Neuron (in vitro differentiated cells): ENCODE results near the gene COL16A1.

Source experiments
- H2AFZ ChIP-seq: one replicate; pipeline ENCODE4 v1.6.1; 2013; ENCODE audit warnings: low read depth, mild to moderate bottlenecking, inconsistent platforms, low read length, moderate library complexity
- H3K27me3 ChIP-seq: one replicate; pipeline ENCODE4 v1.6.1; 2013; ENCODE audit warnings: low read length; ENCODE audit not compliant: insufficient read depth
- H3K36me3 ChIP-seq: one replicate; pipeline ENCODE4 v1.6.1; 2013; ENCODE audit warnings: low read length; ENCODE audit not compliant: insufficient read depth
- H3K4me1 ChIP-seq: one replicate; pipeline ENCODE4 v1.6.1; 2013; ENCODE audit warnings: low read length; ENCODE audit not compliant: insufficient read depth
- H3K4me3 ChIP-seq: 2 replicates; pipeline ENCODE4 v1.5.1; 2013; ENCODE audit warnings: mild to moderate bottlenecking, low read length, moderate library complexity
- H3K9me3 ChIP-seq: one replicate; pipeline ENCODE4 v1.6.1; 2013; ENCODE audit warnings: low read length

The COL16A1 gene

DNA sequence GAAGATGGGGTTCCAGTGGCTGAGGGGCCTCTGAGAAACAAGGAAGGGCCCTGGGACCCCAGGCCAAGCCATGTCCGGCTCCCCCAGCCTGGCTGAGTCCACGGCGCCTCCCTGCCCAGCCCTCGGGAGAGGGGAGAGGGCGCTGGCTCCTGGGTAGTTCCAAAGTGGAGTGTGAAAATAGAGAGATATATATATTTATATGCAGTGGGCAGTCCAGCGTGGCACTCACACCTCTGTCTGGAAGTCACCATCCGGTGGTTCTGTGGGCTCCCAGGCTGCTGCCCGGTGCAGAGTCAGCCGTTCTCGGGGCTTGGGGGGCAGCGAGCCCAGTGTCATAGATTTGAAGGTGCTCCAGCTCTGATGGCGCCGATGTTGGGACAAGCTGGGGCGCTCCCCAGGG is 23.4 kb upstream of the COL16A1 start:
- H2AFZ ChIP-seq, result no peak overlapping the region

DNA sequence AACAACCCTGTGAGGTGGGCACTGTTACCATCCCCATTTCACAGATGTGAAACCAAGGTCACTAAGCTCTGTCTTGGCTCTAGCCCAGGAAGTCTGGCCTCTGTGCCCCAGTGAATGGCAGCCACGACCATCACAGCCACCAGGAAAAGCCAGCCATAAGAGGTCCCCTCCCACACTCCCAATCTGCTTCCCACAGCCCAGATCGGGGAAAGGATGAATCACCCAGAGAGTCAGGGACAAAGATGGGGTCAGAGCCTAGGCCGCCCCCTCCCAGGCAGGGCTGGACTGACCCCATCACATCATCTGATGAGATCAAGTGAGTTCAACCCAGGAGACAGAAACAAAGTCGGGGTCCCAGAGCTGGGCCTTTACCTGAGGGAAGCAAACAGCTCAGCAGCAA is 22.9 kb upstream of the COL16A1 start:
- Histone ChIP-seq H2AFZ (no peak overlapping the region), H3K27me3 (no peaks in the 10 kb centered on the region), H3K4me1 (peaks cover 6% of the 10 kb centered on the region), H3K36me3 (no peaks in the 10 kb centered on the region), H3K9me3 (no peaks in the 10 kb centered on the region), H3K4me3 (no peak overlapping the region)

More for the DNA sequence above, 23.4 kb upstream of the COL16A1 start:
- H3K4me3 ChIP-seq, result no peak overlapping the region
- H3K36me3 ChIP-seq, result no peaks in the 10 kb centered on the region
- H3K27me3 ChIP-seq, result no peaks in the 10 kb centered on the region
- no peaks in the 10 kb centered on the region for H3K9me3 ChIP-seq
- peaks cover 6% of the 10 kb centered on the region for H3K4me1 ChIP-seq

DNA sequence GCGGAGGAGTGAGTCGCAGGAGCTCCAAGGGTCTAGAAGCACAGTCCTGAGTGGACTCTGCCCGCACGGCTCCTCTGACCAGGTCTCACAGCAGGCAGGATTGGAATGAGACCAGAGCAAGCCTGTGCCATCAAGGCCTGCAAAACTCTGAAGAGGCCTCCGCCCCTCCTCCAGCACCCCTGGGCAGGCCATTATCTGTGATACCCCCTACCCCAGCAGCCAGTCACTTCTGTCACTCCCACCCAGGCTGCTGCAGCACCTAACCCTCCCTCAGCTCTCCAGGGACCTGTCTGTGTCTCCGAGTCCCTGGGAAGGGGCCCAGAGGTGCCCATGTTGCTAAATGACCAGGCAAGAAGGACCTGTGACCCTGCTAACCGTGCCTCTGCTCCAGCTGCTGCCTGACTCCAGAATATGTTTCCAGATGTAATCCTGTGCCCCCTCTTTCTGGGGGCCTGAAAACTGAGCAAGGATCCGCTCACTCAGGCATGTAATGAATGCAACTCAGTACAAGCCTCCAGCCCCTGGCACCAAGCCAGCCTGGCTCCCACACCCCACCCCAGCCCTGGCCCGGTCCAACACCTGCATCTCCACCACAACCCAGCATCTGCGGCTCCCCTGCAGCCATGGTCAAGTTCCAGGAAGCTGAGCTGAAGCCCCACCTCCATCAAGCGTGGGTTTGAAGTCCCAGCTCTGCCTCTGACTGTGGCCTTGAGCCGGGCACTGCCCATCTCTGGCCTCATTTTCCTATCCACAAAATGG is 22.1 kb upstream of the COL16A1 start:
- Histone ChIP-seq H2AFZ (no peak overlapping the region), H3K36me3 (no peaks in the 10 kb centered on the region), H3K27me3 (no peaks in the 10 kb centered on the region), H3K4me1 (peaks cover 6% of the 10 kb centered on the region), H3K9me3 (no peaks in the 10 kb centered on the region), H3K4me3 (no peak overlapping the region)

DNA sequence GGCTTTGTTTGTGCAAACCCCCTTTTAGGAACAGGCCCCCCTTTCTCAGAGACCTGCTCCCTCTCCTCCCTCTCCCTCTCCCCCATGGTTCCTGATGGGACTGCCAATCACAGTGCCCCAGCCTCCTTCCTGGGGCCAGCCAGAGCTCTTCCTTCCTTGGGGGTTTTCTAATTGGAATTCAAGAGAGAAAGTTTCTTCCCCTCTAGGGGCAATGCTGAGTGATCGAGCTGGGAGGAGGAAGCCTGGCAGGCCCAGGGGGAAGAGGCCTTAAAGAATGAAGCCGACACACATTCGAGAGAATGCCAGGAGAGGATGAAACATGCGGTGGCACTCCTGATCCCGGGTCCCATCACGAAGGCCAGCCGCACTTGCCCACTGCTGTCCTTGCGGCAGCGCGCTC is 21.3 kb upstream of the COL16A1 start:
- H3K36me3 ChIP-seq, result no peaks in the 10 kb centered on the region
- no peak overlapping the region for H3K4me3 ChIP-seq
- peaks cover 6% of the 10 kb centered on the region for H3K4me1 ChIP-seq
- H2AFZ ChIP-seq, result no peak overlapping the region
- H3K9me3 ChIP-seq, result no peaks in the 10 kb centered on the region
- H3K27me3 ChIP-seq, result no peaks in the 10 kb centered on the region

DNA sequence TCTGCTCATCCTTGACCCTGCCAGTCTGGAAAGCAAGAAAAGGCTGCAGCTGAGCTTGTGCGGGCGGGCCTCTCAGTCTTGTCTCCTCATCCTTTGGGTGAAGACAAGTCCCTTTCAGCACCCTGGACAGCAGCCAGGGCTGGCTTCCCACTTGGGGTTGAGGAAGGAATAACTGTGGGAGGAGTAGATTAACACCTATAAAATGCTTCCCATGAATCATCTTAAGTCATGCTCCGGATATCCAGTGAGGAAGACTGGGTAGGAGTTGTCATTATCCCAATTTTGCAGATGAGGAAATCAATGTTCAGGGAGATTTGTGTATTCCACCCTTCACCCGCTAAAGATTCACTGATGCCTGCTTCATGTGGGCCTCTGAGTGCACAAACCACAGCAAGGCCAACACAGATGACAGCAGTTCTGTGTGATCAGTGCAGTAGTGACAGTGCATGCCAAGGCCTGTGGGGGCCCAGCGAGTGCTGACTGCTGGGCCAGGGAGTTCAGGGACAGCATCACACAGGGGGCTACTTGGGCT is 20.1 kb upstream of the COL16A1 start:
- no peak overlapping the region for H3K4me3 ChIP-seq
- no peaks in the 10 kb centered on the region for H3K27me3 ChIP-seq
- no peaks in the 10 kb centered on the region for H3K9me3 ChIP-seq
- no peak overlapping the region for H2AFZ ChIP-seq
- no peaks in the 10 kb centered on the region for H3K36me3 ChIP-seq
- H3K4me1 ChIP-seq, result peaks cover 6% of the 10 kb centered on the region

DNA sequence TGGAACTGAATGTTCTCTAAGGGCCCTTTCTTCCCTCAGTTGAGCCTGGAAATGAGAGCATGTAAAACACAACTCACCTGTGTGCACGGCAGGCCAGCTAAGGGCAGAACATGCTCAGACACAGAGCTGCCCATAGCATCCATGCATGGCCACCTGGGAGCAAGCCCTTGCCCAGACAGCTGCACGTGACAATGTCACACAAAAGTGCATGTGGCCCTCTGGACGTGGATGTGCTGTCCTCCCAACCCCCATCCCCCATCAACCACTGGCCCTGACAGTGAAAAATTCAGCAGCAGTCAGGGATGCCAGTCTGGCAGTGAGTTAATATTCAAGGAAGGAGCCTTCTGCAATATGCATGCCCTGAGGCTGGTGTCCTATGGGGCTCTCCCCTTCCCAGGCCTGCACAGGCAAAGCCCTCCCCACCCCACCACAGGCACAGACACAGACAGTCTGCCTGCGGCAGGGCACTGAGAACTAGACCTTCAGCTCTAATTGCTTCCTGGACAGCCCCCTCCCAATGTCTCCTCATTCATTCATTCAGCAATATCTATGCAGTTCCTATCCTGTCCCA is 14.6 kb upstream of the COL16A1 start:
- H3K9me3 ChIP-seq, result no peaks in the 10 kb centered on the region
- no peaks in the 10 kb centered on the region for H3K36me3 ChIP-seq
- H2AFZ ChIP-seq, result no peak overlapping the region
- no peak overlapping the region for H3K4me3 ChIP-seq
- H3K27me3 ChIP-seq, result peaks cover 22% of the 10 kb centered on the region
- H3K4me1 ChIP-seq, result peaks cover 11% of the 10 kb centered on the region

DNA sequence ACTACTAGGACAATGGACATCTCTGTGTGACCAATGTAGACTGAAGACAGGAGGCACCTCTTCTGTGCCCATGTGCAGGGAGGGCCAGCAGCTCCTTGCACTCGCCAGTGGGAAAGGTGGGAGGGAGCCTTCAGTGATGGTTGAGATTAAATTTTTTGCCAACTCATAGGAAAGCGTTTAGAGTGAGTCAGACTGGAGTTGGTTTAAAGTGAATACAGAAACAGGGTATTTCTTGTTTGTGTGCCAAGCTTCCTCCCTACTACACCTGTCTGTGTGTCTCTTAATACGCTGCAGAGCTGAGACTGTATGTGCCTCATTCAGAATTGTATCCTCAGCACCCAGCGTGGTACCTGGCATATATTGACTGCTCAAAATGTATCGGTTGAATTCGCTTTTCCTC is 13.5 kb upstream of the COL16A1 start:
- H3K36me3 ChIP-seq, result no peaks in the 10 kb centered on the region
- peaks cover 32% of the 10 kb centered on the region for H3K27me3 ChIP-seq
- peaks cover 7% of the 10 kb centered on the region for H3K4me1 ChIP-seq
- no peak overlapping the region for H2AFZ ChIP-seq
- no peaks in the 10 kb centered on the region for H3K9me3 ChIP-seq
- H3K4me3 ChIP-seq, result no peak overlapping the region

DNA sequence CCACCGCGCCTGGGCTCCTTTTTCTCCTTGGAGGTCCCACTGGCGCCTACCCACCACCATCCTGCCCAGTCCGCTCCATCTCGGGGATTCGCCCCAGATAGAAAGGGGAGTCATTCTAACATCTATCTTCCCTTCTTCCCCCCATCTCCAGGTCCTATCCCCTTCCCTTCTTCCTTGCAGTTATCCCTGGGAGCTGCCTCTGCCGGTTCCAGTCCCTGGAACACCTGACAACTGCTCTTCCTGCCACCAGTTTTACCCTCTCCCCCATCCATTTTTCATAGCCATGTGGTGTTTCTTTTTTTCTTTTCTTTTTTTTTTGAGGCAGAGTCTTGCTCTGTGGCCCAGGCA is 12.0 kb upstream of the COL16A1 start:
- Histone ChIP-seq H3K4me1 (peaks cover 7% of the 10 kb centered on the region), H3K36me3 (no peaks in the 10 kb centered on the region), H3K4me3 (no peak overlapping the region)

DNA sequence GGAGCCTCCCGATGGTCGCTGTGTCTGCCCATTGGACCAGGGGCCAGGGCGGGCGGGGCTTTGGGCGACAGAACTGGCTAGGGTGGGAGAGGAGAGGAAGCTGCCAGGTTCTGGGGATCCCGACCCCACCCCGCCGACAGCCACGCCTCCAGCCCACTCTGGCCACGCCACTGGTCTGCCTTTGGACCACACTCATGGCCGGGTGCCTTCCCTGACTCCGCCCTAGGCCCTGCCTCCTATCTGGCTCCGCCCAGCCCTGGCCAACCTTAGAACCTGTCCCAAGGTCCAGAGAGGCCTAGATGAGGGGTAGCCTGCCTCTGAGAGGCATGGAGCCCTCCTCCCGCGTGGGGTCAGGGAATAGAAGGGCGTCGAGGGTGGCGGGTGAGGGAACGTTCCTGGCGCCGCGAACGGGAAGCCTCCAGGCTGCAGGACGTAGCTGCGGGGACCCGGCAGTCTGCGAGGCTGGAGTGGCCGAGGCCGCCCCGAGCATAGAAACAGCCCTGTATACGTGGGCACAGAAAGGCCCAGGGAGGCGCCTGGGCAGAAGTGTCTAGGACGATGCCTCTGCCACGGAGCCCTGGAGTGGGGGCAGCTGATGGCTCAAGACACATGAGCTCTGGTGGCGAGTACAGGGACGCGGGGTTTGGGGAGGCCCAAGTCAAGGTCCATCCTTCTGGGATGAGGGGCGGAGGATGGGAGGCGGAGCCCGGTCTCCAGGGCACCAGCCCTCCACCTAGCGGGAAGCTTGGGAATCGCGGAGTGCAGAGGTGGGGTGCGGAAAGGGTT is 11.5 kb upstream of the COL16A1 start:
- Histone ChIP-seq H3K36me3 (no peaks in the 10 kb centered on the region), H3K4me1 (peaks cover 7% of the 10 kb centered on the region), H3K4me3 (peak overlapping the region; percentile 46), H2AFZ (peak overlapping the region; percentile 85), H3K9me3 (no peaks in the 10 kb centered on the region), H3K27me3 (peaks cover 40% of the 10 kb centered on the region)

More for the DNA sequence above, 12.0 kb upstream of the COL16A1 start:
- Histone ChIP-seq H2AFZ (no peak overlapping the region), H3K9me3 (no peaks in the 10 kb centered on the region), H3K27me3 (peaks cover 37% of the 10 kb centered on the region)

DNA sequence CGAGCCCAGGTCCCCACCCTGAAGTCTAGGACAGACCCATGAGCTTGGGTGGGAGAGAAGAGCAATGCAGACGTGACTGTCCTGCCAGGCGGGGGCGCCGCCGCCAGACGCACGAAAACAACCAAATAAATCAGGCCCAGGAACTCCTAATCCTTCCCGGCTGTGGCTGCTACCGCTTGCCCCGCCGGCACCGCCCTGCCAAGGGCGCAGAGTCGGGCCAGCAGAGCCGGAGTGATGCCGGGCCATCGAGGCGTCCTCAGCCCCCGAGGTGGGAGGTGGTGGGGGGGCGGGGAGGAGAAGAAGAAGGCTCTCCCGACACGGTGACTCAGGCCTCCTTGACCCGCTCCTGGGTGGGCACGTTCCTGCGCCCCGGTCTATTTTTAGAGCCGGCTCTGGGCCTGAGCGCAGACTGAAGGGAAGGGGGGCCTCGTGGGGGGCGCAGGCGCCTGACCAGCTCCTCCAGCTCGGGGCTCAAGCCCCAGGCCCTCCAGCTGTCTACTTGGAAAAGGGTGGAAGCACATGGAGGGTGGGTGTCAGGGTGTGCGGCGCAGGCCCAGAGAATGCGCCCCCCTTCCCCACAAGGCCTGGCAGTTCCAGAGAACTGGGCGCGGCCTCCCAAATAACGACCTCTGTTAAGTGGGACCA is 10.7 kb upstream of the COL16A1 start:
- Histone ChIP-seq H3K27me3 (peaks cover 40% of the 10 kb centered on the region), H3K9me3 (no peaks in the 10 kb centered on the region), H3K4me3 (no peak overlapping the region), H3K36me3 (no peaks in the 10 kb centered on the region), H2AFZ (peak overlapping the region; percentile 85), H3K4me1 (peaks cover 7% of the 10 kb centered on the region)

DNA sequence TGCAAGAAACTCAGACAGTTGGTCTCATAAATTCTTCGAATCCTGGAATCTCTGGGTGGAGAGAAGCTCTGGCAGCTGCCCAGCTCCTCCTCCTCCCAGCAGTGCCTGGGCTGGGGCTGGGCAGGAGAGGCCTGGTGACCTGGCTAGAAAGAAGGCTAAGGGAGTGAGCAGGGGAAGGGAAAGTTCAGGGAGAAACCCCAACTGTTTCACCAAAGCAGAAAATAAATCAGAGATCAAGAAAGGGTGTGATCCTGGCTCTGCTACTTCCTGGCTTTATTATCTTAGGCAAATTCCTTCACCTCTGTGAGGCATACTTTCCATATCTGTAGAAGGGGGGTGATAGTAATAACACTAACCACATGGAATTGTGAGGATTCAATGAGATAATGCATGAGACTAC is 8.8 kb upstream of the COL16A1 start:
- no peak overlapping the region for H3K4me3 ChIP-seq
- H3K27me3 ChIP-seq, result peaks cover 45% of the 10 kb centered on the region
- no peak overlapping the region for H2AFZ ChIP-seq
- H3K36me3 ChIP-seq, result no peaks in the 10 kb centered on the region
- no peaks in the 10 kb centered on the region for H3K9me3 ChIP-seq
- H3K4me1 ChIP-seq, result peaks cover 8% of the 10 kb centered on the region

DNA sequence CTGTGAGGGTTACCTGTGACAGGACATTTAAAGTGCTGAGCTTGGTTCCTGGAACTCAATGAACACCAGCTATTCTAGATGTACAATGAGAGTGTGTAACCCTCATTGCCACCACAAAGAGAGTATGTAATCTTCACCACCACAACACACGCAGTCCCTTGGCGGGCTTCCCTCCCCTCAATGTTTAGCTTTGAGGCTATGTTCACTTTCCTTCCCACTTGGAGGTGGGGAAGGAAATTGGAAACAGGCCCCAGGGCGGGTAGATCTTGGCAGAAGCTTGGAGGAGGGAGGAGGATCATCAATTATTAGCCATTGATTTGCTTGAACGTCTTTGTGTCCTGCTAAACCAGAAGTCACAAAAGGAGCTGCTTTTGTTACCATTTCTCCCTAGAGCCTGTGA is 8.3 kb upstream of the COL16A1 start:
- Histone ChIP-seq H3K4me1 (peaks cover 8% of the 10 kb centered on the region), H2AFZ (no peak overlapping the region), H3K27me3 (peaks cover 43% of the 10 kb centered on the region), H3K36me3 (no peaks in the 10 kb centered on the region), H3K9me3 (no peaks in the 10 kb centered on the region), H3K4me3 (no peak overlapping the region)

DNA sequence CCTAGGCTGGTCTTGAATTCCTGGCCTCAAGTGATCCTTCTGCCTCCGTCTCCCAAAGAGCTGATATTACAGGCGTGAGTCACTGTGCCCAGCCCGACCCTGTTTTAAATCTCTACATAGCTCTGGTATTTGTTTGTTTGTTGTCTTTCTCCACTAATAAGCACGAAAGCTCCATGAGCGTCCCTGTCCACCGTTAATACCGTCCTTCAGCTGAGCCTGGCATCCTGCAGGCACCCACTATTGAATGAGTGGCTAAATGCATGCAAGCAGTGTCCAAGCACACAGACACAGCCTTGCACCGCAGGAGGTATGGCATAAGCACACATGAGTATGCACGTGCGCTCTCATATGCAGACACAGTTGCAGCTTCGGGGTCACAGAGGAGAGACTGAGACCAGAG is 4.5 kb upstream of the COL16A1 start:
- Histone ChIP-seq H3K36me3 (no peaks in the 10 kb centered on the region), H3K27me3 (peaks cover 60% of the 10 kb centered on the region), H3K4me1 (peaks cover 4% of the 10 kb centered on the region), H2AFZ (no peak overlapping the region), H3K4me3 (no peak overlapping the region), H3K9me3 (no peaks in the 10 kb centered on the region)
